GM19193 (cell line): ENCODE measurements around the gene PCDHGC5.

ENCODE experiments used
- POLR2A ChIP-seq: IDR thresholded peaks from 4 replicates; pipeline ENCODE4 v1.6.1; 2011; ENCODE audit not compliant: insufficient read depth, insufficient read length; ENCODE audit errors: extremely low read depth

PCDHGC5 gene

DNA sequence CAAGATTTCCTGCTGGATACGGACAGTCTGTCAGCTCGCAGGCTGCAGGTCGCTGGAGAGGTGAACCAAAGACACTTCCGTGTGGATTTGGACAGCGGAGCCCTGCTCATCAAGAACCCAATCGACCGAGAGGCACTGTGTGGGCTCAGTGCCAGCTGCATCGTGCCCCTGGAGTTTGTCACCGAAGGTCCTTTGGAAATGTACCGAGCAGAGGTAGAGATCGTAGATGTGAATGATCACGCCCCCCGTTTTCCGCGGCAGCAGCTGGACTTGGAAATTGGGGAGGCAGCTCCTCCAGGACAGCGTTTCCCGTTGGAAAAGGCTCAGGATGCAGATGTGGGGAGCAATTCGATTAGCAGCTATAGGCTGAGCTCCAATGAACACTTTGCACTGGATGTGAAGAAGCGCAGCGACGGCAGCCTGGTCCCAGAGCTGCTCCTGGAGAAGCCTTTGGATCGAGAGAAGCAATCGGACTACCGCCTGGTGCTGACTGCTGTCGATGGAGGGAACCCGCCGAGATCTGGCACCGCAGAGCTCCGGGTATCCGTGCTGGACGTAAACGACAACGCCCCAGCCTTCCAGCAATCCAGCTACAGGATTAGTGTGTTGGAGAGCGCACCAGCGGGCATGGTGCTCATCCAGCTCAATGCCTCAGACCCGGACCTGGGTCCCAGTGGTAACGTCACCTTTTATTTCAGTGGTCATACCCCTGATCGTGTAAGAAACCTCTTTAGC is 3.4 kb upstream of the PCDHGC5 start:
- no peak for TF ChIP-seq POLR2A

DNA sequence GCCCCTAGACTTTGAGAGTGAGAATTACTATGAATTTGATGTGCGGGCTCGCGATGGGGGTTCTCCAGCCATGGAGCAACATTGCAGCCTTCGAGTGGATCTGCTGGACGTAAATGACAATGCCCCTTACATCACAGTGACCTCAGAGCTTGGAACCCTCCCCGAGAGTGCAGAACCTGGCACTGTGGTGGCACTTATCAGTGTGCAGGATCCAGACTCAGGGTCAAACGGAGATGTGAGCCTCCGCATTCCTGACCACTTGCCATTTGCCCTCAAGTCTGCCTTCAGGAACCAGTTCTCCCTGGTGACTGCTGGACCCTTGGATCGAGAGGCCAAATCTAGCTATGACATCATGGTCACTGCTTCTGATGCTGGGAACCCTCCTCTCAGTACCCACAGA is 2.8 kb upstream of the PCDHGC5 start:
- TF ChIP-seq POLR2A = no peak

DNA sequence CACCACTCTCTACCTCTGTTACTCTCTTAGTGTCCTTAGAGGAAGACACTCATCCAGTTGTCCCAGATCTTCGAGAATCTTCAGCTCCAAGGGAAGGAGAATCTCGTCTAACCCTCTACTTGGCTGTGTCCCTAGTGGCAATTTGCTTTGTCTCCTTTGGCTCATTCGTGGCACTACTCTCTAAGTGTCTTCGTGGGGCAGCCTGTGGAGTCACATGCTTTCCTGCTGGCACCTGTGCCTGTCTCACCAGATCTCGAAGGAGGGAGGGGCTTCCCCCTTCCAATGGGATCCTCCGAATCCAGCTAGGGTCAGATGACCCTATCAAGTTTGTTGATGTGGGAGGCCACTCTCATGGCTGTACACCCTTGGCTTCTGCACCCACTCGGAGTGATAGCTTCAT is 1.8 kb upstream of the PCDHGC5 start:
- no peak for TF ChIP-seq POLR2A

DNA sequence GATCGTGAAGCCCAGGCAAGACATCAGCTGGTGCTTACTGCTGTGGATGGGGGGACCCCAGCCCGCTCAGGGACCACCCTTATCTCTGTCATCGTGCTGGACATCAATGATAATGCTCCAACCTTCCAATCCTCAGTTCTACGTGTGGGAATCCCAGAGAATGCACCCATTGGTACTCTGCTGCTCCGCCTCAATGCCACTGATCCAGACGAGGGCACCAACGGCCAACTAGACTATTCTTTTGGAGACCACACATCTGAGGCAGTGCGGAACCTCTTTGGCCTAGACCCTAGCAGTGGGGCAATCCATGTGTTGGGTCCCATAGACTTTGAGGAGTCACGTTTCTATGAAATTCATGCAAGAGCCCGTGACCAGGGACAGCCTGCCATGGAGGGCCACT is 960 bp downstream of the PCDHGC5 start:
- TF ChIP-seq POLR2A = no peak

DNA sequence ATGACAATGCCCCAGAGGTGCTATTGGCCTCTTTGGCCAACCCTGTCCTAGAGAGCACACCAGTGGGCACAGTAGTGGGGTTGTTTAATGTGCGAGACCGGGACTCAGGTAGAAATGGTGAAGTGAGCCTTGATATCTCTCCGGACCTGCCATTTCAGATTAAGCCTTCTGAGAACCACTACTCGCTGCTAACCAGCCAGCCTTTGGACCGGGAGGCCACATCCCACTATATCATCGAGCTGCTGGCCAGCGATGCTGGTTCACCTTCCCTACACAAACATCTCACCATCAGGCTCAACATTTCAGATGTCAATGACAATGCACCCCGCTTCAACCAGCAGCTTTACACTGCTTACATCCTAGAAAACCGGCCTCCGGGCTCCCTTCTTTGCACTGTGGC is 1.4 kb downstream of the PCDHGC5 start:
- no peak for TF ChIP-seq POLR2A

DNA sequence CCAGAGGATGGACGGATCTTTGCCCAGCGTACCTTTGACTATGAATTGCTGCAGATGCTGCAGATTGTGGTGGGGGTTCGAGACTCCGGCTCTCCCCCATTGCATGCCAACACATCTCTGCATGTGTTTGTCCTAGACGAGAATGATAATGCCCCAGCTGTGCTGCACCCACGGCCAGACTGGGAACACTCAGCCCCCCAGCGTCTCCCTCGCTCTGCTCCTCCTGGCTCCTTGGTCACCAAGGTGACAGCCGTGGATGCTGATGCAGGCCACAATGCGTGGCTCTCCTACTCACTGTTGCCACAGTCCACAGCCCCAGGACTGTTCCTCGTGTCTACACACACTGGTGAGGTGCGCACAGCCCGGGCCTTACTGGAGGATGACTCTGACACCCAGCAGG is 1.9 kb downstream of the PCDHGC5 start:
- TF ChIP-seq POLR2A = no peak

DNA sequence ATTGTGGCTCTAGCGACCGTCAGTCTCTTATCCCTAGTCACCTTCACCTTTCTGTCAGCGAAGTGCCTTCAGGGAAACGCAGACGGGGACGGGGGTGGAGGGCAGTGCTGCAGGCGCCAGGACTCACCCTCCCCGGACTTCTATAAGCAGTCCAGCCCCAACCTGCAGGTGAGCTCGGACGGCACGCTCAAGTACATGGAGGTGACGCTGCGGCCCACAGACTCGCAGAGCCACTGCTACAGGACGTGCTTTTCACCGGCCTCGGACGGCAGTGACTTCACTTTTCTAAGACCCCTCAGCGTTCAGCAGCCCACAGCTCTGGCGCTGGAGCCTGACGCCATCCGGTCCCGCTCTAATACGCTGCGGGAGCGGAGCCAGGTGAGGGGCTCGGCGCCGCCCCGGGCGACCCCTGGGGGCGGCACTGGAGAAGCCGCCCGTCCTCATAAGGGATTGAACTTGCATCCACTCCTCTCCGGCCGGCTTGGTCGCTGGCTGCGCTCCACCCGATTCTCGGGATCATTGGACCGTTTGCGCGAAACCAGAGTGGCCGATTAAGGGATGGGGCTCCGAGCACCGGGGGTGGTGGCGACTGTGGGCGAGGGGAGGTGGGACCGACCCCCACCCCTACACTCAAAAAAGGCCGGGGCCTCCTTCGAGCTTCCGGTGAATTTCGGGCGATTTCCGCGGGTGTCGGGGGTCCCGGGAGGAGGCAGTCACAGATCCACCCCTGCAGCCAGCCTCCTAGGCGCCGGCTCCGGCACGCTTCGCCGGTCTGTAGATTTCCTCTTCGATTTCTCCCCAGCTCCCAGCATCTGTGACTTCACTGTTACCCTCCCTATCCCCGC is 2.7 kb downstream of the PCDHGC5 start:
- TF ChIP-seq POLR2A = no peak

DNA sequence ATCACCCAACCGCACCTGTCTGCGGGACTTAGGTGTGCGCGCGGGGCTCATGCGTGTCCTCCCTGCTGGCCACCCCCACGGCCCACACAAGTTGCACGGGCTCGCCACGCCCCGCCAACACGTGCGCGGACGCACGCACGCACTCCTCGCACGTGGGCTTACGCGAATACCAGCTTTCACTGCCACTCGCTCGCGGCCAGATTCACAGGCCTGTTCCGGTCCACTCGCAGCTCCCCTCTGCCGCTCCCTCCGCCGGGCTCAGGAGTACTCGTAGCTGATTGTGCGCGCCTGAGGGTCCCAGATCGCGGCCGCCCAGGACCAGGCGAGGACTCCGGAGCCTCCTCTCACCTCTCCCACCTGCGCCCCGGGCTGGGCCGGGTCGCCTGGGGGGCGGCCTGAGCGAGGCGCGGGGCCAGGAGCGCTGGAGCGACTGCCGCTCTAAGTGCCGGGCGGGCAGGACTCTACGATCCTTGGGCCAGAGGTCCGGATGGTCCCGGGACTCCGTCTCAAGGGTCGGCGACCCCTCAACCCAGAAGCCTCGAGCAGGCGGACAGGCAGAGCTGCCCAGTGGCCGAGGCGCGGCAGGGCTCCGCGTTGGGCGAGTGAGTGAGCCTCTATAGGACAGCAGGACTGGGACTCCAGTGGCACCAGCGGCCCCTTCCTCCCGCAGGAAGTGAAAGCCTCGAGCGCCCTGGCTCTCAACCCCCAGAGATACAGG is 3.4 kb downstream of the PCDHGC5 start:
- no peak for TF ChIP-seq POLR2A

DNA sequence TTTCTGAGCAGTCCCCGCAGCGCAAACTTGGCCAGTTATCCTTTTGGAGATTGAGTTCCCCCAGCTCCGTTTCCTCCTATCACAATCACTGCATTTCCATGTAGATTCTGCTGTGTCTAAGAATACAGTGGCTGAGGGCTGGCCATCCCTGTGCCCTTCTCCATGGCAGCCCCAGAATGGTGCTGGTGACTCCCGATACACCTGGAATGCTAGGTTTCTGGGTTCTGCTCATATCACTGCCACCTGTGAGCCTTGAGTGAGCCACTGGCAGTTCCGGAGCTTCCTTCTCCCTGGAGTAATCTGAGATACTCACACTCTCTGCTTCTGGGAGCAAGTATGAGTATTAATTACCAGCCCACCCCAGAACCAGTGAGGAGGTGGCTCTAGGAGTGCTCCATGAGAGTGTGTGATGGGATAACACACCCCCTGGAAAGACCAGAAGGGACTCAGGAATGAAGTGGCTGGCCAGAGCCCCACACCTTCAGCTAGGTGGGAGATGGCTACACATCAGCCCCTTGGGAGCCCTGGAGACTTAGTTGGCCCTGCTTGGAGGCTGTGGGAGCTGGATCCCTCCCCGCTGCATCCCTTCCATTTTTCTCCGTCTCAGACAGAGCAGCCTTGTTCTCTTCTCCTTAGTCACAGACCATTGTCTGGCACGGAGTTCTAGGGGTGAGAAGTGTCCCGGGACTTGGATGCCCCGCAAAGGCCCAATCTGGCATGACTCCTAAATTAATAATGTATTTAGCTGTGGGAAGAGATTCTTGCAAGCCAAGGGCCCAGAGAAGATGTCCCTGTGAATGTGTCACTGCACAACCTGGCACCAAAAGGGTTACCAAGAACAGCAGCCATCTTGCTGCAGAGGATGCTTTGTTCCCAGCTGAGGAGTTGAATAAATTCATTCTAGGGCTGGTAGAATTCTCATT is 4.9 kb downstream of the PCDHGC5 start:
- TF ChIP-seq POLR2A = no peak

DNA sequence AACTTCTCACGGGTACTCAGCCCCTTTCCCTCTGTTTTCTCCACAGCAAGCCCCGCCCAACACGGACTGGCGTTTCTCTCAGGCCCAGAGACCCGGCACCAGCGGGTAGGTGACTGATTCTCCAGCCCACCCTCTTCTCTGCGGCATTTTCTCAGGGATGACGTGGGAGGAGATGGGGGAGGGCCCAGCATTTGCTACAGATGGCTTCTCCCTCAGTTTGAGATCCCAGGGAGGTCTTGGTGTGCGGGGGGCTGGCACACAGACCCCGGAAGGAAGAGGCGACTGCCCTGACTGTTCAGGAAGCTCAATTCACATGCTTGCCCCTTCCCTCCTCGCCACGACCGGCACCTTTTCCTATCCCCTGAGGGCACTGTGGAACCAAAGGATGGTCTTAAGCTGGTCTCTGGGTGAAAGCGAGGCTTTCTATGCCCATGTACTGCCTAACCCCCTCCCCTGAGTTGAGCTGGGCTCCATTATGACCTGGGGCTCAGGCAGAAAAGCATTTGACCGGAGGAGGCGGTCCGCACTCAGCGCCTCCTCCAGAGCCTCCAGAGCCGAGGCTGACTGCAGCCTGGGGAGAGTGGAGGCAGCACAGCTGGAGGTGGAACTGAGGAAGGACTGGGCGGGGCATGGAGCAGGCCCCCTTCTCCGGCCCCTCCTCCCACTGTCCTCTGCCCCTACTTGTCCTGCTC is 6.0 kb downstream of the PCDHGC5 start:
- TF ChIP-seq POLR2A = no peak

DNA sequence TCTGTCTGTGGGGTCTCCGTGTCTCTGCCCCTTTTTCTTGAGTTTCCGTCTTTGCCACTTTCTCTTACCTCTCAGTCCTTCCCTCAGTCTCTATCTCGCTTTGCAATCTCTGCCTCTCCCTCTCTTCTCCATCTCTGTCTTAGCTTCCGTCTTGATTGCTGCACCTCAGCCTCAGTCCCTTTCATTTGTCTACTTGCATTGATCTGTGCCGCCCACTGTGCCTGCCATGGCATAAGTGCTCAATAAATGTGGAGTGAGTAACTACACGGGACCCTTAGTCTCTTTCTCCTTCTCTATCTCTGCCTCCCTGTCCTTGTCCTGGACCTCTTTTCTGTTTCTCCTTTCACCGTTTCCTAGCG is 6.6 kb downstream of the PCDHGC5 start:
- no peak for TF ChIP-seq POLR2A

DNA sequence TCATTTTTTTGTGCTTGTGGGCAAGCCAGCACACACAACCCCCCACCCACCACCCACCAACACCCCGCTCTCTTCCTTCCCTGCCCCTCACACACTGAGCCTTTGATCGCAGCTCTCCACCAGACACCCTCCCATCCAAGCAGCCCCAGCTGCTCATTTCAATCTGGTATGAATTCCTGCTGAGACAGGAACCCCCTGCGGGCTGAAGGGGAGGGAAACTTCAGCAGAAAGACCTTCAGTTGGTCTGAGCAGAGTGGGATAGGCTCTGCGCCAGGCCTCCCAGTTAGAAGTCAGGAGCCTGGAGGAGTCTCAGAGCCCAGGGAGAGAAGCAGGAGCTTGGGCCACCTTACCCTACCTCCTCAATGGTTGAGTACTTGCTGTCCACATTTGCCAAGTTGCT is 7.2 kb downstream of the PCDHGC5 start:
- TF ChIP-seq POLR2A = no peak

DNA sequence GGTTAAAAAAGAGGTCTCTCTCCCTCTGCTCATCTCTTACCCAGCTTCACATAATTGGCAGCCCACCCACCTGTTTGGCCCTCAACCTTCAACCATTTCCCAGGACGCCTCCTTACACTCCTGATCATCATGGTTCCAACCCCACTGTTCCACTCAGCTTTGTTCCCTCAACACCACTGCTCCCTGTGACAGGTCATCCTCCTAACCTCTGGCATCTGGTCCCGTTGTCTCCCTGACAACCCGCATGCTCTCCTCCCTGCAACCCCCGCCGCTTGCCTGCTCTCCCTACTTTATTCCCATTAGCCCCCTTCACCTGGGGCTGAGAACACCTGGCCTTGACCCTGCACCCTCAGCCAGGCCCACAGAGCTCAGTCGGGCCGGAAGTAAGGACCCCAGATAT is 12.9 kb downstream of the PCDHGC5 start:
- TF ChIP-seq POLR2A = no peak

DNA sequence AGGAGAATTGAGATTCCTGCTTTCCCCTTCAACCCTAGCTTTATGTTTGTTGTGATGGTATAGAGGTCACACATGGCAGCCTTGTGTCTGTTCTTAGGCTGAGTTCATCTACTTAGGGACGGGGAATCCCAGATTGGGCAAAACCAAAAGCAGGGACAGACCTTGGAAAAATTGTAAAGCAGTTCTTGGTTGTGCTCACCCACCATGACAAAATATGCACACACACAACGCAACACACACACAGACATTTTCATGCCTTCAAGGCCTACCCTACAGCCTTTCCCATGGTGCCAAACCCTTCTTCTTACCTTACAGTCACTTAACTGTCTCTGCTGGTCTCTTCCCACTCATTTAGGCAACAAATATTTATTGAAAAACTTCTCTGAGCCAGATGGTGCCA is 14.8 kb downstream of the PCDHGC5 start:
- no peak for TF ChIP-seq POLR2A
